ENCODE results near the gene LYZL1. TPM values are rescaled to one million over a fixed set of nuclear protein-coding genes. Genes with fewer than 3 reads are reported as not detected.
"Not testable (repeated sequence)": the region's sequence is repeated elsewhere in the genome, so short reads cannot be mapped to it uniquely, and the experiment has no call there.

Gene LYZL1
- total RNA-seq, 1 donor: not detected

- no peaks in the 10 kb centered on the region for H3K36me3 ChIP-seq (ENCODE audit: insufficient read depth, low read length)
- no peak overlapping the region for H3K4me3 ChIP-seq (ENCODE audit: insufficient read depth, low read length)
- DNase-seq (ENCODE audit: insufficient read length, low spot score, missing footprints): no peak
- H3K4me1 ChIP-seq (ENCODE audit: insufficient read depth, low read length): no peaks in the 10 kb centered on the region
- TF ChIP-seq CTCF (IDR thresholded peaks at IDR 0.05; ENCODE audit: extremely low read depth, low read depth, low read length): no peak
- no peaks in the 10 kb centered on the region for H4K20me1 ChIP-seq (ENCODE audit: insufficient read depth, low read length)
- peaks cover 73% of the 10 kb centered on the region for H3K27me3 ChIP-seq (ENCODE audit: insufficient read depth, low read length)
- H3K4me2 ChIP-seq (ENCODE audit: insufficient read depth, low read length): no peak overlapping the region
- H3K27ac ChIP-seq (ENCODE audit: low read depth, low read length): no peak overlapping the region
- no peak overlapping the region for H2AFZ ChIP-seq (ENCODE audit: low read length)
- H3K9me3 ChIP-seq (ENCODE audit: low read depth, low read length): no peaks in the 10 kb centered on the region
- no peaks in the 10 kb centered on the region for H3K79me2 ChIP-seq (ENCODE audit: insufficient read depth, low read length)
Observed at GRCh38 chr10:29280488-29280840, 8.4 kb upstream of the LYZL1 start.

DNA sequence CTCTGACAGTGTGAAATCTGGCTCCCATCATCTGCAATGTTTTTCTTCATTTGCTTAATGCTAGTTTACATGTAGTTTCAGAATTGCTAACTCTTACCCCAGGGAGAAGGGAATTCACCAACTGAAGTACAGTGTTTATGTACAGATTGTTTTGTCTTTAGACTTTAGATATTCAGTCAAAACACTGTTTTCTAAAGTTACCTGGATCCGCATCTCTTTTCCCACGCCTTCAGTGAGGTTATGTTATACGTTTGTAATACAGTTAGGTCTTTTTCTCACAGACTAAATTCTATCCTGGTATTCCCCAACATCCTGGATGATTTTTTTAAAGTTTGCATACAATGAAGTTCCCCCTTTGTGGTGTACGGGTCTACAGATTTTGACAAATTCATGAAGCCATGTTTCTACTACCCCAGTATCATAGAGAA, 3.2 kb upstream of the LYZL1 start:
- Histone ChIP-seq H3K27me3 (ENCODE audit: insufficient read depth, low read length) (peaks cover 72% of the 10 kb centered on the region), H3K4me2 (ENCODE audit: insufficient read depth, low read length) (no peak overlapping the region), H3K9me3 (ENCODE audit: low read depth, low read length) (no peaks in the 10 kb centered on the region), H3K4me1 (ENCODE audit: insufficient read depth, low read length) (no peaks in the 10 kb centered on the region), H3K4me3 (ENCODE audit: insufficient read depth, low read length) (no peak overlapping the region), H3K36me3 (ENCODE audit: insufficient read depth, low read length) (no peaks in the 10 kb centered on the region), H4K20me1 (ENCODE audit: insufficient read depth, low read length) (no peaks in the 10 kb centered on the region), H3K79me2 (ENCODE audit: insufficient read depth, low read length) (no peaks in the 10 kb centered on the region), H2AFZ (ENCODE audit: low read length) (no peak overlapping the region), H3K27ac (ENCODE audit: low read depth, low read length) (no peak overlapping the region)
- no peak for TF ChIP-seq CTCF (IDR thresholded peaks at IDR 0.05; ENCODE audit: extremely low read depth, low read depth, low read length)
- DNase-seq (ENCODE audit: insufficient read length, low spot score, missing footprints): no peak

DNA sequence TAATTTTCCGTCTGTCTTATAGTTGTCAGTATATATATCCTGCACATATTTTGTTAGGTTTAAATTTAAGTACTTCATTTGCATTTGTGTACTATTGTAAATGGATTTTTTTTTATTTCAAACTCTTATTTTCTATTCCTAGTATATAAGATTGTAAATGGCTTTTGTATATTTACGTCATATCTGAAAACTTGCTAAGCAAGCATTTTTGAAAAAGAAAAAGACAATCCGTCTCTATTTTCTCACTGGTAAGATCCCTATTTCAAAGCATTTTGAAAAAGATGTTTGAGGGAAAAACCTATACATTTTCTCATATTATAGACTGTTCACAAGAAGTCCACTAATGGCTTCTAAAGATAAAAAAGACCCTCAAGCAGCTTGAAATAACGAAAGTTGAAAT, 1.2 kb upstream of the LYZL1 start:
- TF ChIP-seq CTCF (IDR thresholded peaks at IDR 0.05; ENCODE audit: extremely low read depth, low read depth, low read length): no peak
- peaks cover 61% of the 10 kb centered on the region for H3K27me3 ChIP-seq (ENCODE audit: insufficient read depth, low read length)
- no peak for DNase-seq (ENCODE audit: insufficient read length, low spot score, missing footprints)
- H3K4me3 ChIP-seq (ENCODE audit: insufficient read depth, low read length): no peak overlapping the region
- no peaks in the 10 kb centered on the region for H3K9me3 ChIP-seq (ENCODE audit: low read depth, low read length)
- H3K27ac ChIP-seq (ENCODE audit: low read depth, low read length): no peak overlapping the region
- H3K4me1 ChIP-seq (ENCODE audit: insufficient read depth, low read length): no peaks in the 10 kb centered on the region
- no peak overlapping the region for H3K4me2 ChIP-seq (ENCODE audit: insufficient read depth, low read length)
- H2AFZ ChIP-seq (ENCODE audit: low read length): no peak overlapping the region
- H3K36me3 ChIP-seq (ENCODE audit: insufficient read depth, low read length): no peaks in the 10 kb centered on the region
- no peaks in the 10 kb centered on the region for H3K79me2 ChIP-seq (ENCODE audit: insufficient read depth, low read length)
- H4K20me1 ChIP-seq (ENCODE audit: insufficient read depth, low read length): no peaks in the 10 kb centered on the region

DNA sequence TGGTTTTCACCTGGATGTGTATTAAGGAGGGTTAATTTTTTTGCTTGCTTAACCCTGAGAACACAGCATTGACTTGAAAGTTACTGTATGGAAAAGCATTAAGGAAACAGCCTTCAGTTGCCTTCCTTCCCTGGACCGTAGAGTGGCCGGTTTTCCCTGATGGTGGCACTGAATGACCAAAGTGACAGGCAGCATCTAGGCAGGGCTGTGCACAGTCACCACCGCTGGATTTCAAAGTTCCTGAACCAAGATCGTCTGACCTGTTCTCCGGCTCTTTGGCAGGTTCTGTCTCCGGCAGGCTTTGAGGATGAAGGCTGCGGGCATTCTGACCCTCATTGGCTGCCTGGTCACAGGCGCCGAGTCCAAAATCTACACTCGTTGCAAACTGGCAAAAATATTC, 2.7 kb downstream of the LYZL1 start:
- H3K79me2 ChIP-seq (ENCODE audit: insufficient read depth, low read length); H4K20me1 ChIP-seq (ENCODE audit: insufficient read depth, low read length); H3K9me3 ChIP-seq (ENCODE audit: low read depth, low read length); H2AFZ ChIP-seq (ENCODE audit: low read length); H3K36me3 ChIP-seq (ENCODE audit: insufficient read depth, low read length); H3K27ac ChIP-seq (ENCODE audit: low read depth, low read length); DNase-seq (ENCODE audit: insufficient read length, low spot score, missing footprints); H3K4me2 ChIP-seq (ENCODE audit: insufficient read depth, low read length); H3K4me1 ChIP-seq (ENCODE audit: insufficient read depth, low read length); H3K4me3 ChIP-seq (ENCODE audit: insufficient read depth, low read length): not testable (repeated sequence)
- peaks cover 31% of the 10 kb centered on the region for H3K27me3 ChIP-seq (ENCODE audit: insufficient read depth, low read length)

DNA sequence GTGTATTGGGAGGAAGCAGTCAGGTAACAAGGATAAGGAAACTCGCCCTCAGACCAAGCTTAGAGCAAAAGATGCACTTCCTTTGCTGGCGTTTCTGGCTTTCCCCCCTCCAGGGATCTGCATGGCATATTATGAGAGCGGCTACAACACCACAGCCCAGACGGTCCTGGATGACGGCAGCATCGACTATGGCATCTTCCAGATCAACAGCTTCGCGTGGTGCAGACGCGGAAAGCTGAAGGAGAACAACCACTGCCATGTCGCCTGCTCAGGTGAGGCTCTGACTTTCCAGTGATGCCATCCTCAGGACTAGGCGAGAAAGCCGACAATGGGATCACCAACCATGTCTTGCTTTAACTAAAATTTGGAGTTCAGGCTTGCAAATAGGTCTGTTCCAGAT, 3.5 kb downstream of the LYZL1 start:
- H3K9me3 ChIP-seq (ENCODE audit: low read depth, low read length); H3K4me3 ChIP-seq (ENCODE audit: insufficient read depth, low read length); H3K79me2 ChIP-seq (ENCODE audit: insufficient read depth, low read length); H3K4me2 ChIP-seq (ENCODE audit: insufficient read depth, low read length); H3K36me3 ChIP-seq (ENCODE audit: insufficient read depth, low read length); H4K20me1 ChIP-seq (ENCODE audit: insufficient read depth, low read length); H3K27ac ChIP-seq (ENCODE audit: low read depth, low read length); DNase-seq (ENCODE audit: insufficient read length, low spot score, missing footprints); H3K4me1 ChIP-seq (ENCODE audit: insufficient read depth, low read length); H2AFZ ChIP-seq (ENCODE audit: low read length): not testable (repeated sequence)
- H3K27me3 ChIP-seq (ENCODE audit: insufficient read depth, low read length): peaks cover 23% of the 10 kb centered on the region

All from osteoblast (primary cell).